Measurements from ENCODE around the gene IGF1R. TPM values are rescaled to one million over a fixed set of nuclear protein-coding genes. Genes with fewer than 3 reads are reported as not detected.

Gene IGF1R
- total RNA-seq, 1 donor from 2014 or later: 65.3 TPM

DNA sequence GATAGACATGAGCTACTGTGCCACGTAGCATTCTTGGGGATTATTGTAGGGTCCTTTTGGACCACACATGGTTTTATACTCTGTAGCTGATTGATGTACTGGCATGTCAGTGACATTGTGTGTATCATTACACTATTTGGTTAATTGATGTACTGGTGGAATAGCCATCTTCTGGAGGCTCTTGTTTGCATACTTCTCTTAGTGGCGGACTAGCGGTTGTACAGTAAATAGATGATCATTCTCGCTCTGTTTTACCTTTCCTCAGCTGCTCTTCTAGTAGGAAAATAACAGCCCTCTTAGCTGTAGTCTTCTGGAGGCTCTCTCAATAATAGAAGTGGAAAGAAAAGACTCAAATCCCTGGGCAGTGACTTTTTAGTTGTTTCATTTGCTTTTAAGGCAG is 24.8 kb downstream of the IGF1R start:
- DNase-seq: no peak

DNA sequence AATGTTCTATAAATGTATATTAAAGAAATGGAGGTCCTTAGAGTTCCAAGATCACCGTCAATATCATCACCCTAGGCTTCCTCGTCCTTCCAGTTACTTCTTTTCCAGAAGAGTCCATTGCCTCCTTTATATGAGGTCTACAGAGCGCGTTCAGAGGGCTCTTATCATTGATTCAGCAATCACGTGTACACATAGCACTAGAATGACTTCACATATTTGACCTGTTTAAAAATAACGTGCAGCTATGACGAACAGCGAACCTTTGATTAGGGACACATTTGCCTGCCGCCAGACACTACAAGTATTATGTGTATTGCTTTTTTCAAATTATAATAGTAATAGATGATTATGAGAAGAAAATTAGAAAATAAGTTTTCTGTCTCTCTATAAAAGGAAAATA is 26.0 kb downstream of the IGF1R start:
- no peak for DNase-seq

DNA sequence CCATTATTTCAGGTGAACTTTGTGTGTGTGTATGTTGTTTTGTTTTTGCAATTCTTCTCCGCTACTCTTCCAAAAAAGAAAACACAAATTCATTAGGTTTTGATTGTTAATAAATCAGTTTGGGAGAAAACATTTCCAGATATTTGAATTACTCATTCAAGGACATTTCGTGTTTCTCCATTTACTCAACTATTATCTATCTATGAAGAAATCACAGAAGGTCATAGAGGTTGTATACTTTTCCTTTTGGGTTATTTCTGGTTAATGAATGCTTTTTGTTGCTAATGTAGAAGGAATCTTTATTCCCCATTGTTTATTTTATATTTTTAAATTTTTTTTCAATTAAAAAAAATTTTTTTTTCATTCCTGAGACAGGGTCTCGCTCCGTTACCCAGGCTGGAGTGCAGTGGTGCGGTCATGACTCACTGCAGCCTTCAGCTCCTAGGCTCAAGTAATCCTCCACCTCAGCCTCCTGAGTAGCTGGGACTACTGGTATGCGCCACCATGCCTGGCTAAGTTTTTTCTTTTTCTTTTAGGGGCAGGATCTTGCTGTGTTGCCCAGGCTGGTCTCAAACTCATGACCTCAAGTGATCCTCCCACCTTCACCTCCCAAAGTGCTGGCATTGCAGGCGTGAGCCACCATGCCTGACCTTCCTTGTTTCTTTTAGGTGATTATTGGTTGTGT is 28.4 kb downstream of the IGF1R start:
- DNase-seq: no peak

DNA sequence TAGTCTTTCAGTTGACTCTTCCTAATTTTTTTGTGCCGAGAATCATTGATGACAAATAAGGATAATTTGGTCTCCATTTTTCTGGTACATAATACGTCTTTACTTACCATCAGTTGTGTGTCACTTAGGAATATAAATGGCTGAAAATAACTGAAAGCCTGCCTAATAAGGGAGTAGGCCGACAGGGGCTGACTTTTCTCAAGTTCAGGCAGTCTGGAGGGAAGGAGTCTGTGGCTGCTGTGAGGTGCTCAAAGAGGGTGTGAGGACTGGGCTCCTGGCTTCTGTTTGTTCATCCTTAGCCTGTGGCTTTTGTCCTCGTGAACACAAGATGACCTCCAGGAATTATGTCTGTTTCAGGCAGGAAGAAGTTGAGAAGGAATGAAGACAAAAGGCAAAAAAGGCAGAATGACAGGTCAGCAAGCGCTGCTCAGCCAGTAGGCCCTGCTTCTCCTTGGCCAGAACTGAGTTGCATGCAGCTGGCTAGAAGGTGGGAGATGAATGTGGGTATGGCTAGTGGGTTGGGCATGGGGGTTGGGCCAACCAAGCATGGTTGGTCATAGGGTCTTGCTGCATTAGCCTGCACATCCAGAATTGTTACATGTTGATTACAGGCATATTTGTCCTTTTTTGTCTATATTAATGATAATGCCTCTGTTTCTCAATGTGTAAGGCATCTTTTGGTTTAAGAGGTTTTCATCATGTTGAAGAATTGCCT is 29.2 kb downstream of the IGF1R start:
- no peak for DNase-seq

DNA sequence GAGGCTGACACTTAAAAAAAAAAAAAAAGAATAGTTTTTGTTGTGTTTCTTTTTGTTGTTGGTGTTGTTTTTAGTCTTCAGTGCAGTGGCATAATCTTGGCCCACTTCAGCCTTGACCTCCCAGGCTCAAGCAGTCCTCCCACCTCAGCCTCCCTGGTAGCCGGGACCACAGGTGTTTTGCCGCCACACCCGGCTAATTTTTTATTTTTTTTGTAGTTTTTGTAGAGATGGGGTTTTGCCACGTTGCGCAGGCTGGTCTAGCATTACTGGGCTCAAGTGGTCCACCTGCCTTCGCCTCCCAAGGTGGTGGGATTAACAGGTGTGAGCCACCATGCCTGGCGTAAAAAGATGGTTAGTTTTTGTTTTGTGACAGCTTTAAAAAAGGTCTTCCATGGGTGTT is 30.1 kb downstream of the IGF1R start:
- DNase-seq: no peak

DNA sequence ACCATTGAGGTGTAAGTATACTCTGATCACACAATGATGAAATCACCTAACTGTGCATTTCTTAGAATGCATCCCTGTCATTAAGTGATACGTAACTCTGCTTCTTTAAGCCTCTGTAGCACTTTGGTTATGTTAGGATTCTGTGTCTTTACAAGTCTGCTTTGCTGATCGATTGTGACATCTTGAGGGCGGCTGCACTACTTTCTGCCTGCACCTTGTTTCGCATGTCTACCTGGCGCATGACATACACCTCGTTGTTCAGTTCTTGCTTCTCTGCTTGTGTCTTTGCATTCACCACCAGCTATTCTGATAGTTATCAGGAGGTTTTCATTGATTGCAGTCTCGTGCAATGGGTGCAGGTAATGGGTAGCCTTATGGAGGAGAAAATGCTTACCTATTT is 32.7 kb downstream of the IGF1R start:
- DNase-seq: no peak

DNA sequence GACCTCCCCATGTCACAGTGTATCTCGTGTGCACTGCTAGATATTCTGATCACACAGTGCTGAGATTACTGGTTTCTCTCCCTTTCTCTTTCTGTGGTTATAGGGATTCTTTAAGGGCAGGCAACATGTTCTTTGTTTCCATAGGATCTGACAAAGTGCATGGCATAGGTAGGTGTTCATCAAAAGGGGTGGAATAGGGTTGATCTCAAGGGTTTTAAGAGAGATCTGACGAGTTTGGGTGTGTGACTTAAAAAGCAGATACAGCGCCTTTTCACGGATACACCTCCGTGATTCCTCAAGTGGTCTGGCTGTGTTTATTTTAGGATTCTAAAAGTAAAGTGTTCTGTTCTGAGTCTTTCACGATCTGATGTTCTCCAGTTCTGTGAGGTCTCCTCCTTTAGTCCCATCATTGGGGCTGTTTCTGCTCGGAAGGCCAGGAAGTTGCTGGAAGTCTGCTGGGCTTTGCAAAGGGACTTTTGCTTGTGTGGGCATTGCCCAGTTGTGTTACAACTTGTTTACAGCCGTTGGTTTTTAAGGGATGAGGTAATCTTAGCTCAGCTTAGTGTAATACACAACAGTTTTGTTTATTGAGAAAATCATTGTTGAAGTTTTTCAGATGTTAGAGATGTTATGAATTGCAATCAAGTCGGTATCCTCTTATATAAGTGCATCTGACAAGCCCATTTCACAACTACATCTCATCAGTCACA is 34.8 kb downstream of the IGF1R start:
- DNase-seq: peak; percentile 16

DNA sequence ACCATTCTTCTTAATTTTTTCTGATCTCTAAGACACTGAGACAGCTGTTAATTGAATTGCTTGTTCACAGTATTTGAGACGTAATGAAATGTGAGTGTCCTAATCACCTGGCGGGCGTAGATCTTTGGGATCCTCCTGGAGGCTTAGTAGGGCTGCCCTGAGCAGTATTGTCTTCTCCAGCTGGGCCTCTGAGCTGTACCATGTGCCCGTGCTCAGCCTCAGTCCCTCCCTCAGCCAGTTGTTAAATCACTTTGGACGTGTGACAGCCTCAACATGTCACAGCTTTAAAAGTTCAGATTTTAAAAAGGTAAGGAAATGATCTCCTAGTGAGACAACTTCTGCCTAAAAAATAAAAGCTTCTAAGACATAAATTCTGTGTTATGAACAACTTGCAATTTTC is 35.5 kb downstream of the IGF1R start:
- no peak for DNase-seq

DNA sequence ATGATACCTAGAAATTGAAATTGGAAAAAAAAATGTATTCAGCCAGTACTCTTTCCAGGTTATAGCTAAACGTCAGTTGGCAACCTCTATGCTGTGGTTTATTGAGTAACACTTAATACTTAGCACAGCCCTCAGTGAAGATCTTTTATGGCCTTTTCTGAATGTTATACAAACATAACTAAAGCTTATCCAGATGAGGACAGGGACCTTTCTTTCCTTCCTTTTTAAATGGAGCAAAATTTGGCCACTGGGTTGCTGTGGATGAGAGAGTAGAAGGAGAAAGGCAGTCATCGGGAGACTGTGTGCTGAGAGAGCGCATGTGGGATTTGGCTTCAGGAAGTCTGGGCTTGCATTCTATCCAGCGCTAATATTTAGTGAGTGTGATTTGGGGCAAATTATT is 36.1 kb downstream of the IGF1R start:
- no peak for DNase-seq

DNA sequence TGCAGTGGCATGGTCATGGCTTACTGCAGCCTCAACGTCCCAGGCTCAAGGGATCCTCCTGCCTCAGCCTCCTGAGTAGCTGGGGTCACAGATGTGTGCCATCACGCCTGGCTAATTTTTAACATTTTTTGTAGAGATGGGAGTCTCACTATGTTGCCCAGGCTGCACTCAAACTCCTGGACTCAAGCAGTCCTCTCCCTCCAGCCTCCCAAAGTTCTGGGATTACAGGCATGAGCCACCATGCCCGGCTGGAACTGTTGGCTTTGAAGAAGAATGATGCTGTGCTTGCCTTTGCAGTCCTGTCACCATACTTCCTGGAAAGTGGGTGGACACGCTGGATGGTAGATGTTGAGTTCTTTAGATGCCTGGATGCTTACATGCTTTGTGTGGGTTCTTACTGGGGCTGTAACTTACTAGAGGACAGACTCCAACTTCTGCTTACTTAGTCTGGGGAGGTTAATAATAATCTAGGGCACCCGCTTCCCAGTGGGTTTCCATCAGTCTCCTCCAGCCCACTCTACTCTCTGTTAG is 36.7 kb downstream of the IGF1R start:
- DNase-seq: no peak

DNA sequence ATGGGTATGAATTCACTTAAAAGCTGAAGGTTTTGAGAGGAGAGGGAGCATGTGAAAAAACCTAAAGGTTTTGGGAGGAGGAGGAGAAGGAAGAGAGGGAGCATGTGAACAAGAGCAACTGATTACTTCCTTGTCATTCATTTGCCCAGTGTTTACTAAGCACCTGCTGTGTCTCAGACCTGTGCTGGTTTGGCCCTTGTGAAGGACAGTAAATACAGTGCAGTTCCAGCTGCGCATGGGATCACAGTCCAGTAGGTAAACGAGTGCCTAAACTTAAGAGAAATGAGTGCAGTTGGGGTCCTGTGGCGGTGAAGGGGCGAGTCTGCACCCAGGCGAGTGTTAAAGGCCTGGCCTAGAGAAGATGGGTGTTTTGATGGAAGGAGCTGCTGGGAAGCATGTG is 38.6 kb downstream of the IGF1R start:
- DNase-seq: no peak

DNA sequence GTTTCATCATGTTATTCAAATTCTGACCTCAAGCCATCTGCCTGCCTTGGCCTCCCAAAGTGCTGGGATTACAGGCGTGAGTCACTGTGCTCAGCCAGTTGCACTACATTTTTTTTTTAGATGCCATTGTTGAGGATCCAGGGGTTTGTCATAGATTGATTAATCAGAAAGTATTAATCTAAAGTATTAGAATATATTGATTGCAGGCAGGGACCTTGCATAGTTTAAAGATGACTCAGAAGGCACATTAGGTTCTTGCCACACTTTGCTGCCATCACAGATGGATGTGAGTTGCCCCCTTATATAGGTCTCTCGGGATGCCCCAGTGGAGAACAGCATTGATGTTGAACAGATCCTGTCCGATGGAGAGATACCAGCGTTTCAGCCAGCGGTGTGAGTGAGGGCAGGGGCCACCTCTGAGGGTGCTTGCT is 41.1 kb downstream of the IGF1R start:
- no peak for DNase-seq

DNA sequence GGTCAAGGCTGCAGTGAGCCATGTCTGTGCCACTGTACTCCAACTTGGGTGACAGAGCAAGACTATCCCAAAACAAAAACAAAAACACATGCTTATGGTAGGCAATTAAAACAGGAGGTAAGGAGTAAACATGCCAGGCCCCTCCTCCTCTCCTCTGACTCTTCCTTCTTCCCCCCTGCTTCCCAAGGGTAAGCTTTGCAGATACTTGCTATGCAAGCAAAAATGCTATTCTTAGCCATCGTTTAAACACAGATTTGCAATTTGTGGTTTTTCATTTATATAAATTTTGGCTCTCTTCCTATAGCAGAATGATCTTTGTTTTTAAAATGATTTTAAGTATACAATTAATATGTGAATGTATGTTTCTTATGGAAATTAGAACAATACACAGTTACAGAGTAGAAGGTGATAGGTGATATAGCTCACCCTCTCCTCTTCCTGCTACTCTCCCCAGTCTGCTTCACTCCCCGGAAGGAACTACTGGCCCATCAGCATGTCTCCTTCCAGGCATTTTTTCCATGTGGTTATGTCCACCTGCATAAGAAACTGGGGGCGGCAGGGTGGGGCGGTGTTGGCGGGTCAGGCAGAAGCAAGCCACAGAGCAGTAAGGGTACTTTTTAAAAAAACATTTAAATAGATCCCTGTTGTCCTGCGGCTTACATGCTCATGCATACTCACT is 42.1 kb downstream of the IGF1R start:
- DNase-seq: no peak

DNA sequence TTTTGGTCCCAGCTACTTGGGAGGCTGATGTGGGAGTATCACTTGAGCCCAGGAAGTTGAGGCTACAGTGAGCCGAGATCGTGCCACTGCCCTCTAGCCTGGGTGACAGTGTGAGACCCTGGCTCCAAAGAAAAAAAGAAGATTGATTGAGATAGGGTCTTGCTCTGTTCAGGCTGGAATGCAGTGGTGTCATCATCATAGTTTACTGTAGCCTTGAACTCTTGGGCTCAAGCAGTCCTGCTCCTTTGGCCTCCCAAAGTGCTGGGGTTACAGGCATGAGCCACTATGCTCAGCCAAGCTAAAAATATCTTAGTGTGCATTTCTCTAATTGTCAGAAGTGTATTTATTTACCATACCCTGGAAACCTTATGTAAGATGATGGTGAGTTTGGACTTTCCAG is 43.9 kb downstream of the IGF1R start:
- no peak for DNase-seq

DNA sequence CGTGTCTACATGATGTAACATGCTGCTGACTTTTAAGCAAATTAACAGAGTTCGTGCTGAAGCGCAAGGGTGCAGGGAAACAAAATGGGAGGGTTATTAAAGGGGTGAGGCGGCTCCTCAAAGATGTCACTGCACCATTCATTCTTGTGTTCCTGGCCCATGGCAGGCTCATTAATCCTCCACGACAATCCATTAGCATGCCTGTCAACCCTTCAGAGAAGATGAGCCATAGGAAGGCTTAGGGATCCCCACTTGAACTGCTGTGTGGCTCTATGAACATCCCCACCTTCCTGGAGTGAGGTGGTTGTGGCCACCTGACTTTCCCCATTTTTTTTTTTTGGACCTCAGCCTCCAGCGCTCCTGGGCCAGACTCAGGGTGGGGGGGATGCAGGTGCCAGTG is 45.8 kb downstream of the IGF1R start:
- DNase-seq: no peak

DNA sequence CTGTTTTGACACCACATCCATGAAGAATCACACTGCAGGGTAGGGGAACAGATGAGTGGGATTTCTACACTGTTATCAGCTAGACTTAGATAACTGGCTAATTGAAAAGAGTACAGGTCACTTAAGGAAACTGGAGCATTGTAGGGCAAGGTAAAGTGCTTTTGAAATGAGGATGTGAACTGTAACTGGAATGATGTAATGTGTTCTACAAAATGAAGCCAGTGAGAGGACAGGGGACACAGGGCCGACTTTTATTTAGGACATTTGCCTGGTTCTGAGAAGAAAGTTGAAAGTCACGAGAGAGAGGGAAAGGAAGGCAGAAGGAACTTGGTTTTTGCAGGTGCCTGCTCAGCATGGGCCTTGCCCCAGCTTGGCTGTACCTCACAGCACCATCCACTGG is 50.5 kb downstream of the IGF1R start:
- DNase-seq: no peak

DNA sequence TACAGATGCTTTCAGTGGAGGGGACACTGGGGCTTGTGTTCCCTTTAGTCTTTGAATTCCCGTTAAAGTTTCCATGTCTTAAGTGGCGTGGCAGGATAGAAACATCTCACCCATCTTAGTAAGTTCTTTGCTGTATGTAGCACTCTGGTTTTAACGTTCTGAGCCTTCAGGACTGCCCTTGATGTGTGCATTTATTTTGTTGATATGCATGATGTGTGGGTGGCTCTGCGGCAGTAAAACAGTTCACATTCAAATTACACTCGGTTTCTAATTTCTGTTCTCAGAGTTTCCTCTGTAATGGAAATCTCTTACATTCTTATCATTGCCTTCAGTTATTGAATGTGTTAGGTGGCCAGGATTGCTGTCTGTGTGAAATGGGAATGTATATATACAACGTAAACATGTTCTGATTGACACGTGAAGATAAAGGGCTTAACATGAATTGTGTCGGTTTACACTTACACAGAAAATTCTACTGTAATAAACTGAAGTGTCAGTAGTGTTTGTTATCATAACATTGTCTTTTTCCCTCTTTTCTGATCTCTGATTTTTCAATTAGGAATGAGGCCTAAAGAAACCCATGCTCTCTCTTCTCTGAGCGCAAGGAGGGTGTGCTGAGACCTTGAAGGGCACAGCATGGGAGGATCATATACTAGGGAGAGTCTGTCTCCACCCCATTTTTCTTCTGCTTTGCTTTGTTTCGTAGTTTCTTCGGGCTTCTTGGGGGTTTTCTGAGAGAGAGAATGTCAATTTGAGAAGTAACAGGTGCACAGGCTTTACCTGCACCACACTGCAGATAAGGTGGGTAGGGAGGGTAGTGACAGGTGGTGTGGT is 51.5 kb downstream of the IGF1R start:
- DNase-seq: no peak

DNA sequence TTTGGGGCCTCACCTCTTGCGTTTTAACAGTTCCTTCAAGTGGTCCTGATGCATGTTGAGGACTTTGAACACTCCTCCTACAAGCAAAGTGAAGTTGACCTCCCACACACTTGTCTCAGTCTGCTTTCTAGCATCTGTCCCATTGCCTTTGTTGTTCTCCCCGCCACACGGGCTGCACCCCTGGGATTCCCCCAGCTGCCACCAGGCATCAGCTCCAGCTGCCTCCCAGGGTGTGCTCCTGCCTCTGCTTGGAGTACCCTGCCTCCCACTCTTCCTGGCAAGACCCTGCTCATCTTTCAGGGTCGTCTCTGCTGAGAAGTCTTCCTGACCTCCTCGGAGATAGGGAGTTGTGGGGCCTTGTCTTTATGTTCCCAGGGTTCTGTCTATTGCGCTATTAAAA is 52.2 kb downstream of the IGF1R start:
- no peak for DNase-seq

DNA sequence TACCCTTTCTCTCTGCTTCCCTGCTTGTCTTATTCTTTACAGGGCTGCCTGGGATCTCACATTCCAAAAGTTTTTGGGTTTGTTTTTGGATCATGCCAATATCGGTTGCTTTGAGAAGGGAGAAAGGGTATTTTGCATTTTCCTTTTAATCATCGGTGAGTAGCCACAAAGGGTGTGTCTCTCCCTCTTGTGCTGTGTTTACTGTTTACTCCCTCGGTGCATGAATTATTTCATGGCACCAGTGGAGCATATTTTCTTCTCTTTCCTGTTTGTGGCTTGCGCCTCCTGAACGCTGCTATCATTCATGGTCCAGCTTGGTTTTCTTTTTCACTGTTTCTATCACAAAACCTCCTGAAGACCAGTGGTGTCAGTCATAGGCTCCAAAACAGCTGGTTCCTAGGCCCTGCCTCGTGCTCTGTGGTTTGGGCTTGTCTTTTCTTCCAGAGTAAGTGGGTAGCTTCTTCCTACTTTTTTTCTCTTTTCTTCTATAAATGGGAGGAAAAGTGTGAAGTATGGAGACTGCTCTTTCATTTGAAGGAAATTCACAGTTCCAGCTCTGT is 54.9 kb downstream of the IGF1R start:
- no peak for DNase-seq

DNA sequence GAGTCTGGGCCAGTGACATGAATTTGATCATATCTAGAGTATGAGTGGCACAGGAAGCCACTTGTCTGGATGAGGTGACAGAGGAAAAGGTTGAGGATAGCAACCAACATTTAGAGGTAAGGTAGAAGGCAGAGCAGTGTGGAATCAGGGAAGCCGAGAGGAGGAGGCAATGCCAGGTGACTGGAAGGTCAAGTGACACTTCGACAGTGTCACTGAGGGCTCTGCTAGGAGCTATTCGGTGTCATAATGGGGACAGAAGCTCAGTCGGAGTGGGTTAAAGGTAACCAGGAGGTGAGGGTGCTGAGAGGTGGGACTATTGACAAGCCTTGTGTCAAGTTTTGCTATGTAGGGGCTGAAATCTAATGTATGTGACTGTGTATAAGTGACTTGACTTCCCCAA is 56.7 kb downstream of the IGF1R start:
- no peak for DNase-seq

DNA sequence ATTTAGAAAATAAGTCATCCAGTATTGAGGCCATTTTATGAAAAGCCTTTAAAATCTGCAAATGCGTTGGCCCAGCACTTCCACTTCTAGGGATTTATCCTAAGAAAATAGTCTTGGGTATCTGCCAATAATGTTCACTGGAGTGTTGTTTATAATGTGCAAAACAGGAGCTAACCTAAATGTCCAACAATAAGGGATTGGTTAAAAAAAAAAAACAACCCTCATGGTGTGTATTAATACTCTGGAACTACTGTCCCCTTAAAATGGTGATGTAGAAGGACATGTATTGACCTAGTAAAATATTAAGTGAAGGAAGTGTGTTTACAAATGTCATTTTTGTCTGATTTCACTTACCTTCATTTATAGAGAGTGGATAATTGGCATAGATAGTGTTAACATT is 58.0 kb downstream of the IGF1R start:
- no peak for DNase-seq

DNA sequence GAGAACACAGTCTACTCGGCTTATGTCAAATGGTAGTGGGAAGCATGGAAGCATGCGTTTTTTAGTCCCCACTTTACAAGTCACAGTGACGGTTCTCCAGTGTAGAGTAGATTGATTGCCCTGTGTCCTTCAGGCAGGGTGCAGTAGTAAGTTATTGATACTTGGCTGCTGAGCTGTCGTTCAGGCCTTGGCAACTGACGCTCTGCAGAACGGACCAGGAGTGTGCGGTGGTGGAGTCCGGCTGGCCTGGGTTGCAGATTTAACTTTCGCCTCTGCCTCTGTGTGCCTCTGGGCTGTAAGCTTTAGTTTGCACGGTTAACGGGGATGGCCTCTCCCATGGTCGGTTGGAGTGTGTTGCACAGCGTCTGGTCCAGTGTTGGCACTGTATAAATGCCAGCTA is 58.6 kb downstream of the IGF1R start:
- DNase-seq: no peak
